ENCODE results near the gene PRAMEF11.

DNA sequence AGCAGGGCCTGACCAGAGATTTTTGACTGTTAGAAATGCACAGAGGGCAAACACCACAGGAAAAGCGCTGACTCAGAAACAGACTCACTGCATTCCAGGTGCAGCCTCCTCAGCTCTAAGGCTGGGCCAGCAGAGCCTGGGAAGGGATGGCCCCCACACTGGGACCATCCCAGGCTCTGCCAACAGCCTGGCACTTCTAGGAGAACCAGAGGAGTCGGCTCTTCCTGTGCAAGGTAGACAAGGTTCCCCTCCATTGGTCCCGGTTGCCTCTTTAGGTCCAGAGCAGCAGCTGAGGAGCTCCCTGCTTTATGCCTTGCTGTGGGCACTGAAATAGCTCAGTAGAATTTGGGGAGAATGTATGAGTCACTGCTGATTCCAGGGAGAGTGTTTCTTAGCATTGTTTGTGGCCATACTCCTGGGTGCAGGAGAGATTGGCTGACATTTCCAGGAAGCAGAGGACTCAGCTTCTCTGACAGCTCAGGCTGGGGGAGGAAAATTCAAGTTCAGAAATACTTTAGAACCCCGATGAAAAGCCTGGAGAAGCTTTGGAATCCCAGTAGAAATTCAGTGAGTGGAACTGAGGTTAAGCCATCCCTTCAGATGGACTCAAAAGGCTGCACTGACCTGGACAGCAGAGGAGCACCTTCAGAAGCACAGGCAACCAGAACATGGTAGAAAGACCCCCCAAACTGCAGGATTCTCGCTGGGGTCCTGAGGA lies 20.4 kb downstream of the PRAMEF11 start:
- TF ChIP-seq, protein P1, sequence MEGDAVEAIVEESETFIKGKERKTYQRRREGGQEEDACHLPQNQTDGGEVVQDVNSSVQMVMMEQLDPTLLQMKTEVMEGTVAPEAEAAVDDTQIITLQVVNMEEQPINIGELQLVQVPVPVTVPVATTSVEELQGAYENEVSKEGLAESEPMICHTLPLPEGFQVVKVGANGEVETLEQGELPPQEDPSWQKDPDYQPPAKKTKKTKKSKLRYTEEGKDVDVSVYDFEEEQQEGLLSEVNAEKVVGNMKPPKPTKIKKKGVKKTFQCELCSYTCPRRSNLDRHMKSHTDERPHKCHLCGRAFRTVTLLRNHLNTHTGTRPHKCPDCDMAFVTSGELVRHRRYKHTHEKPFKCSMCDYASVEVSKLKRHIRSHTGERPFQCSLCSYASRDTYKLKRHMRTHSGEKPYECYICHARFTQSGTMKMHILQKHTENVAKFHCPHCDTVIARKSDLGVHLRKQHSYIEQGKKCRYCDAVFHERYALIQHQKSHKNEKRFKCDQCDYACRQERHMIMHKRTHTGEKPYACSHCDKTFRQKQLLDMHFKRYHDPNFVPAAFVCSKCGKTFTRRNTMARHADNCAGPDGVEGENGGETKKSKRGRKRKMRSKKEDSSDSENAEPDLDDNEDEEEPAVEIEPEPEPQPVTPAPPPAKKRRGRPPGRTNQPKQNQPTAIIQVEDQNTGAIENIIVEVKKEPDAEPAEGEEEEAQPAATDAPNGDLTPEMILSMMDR (conservative IDR thresholded peaks at IDR 0.05; ENCODE audit: low read length): no peak
- no peak for TF ChIP-seq EZH2phosphoT487 (IDR thresholded peaks at IDR 0.05; ENCODE audit: borderline replicate concordance, low read depth, low read length)

All from OCI-LY7 (cell line).